Astrocyte of the hippocampus (primary cell): ENCODE data around the gene PTTG1.
A peak's percentile ranks its signal among the peaks of the same experiment; 100 is the strongest.

ENCODE experiments used
- DNase-seq: peaks from one replicate; pipeline ENCODE4 v3.0.0; 2011; ENCODE audit warnings: low read depth, low spot score

The PTTG1 gene

GRCh38 chr5:160453751-160454150, 32.1 kb downstream of the PTTG1 start:
- DNase-seq: no peak

GRCh38 chr5:160455600-160455999, 33.9 kb downstream of the PTTG1 start:
- no peak for DNase-seq

GRCh38 chr5:160456480-160457177, 35.0 kb downstream of the PTTG1 start:
- DNase-seq: no peak

GRCh38 chr5:160457252-160457651, 35.6 kb downstream of the PTTG1 start:
- DNase-seq: no peak

- DNase-seq: no peak
Observed at GRCh38 chr5:160458806-160459800, 37.4 kb downstream of the PTTG1 start.

- no peak for DNase-seq
Observed at GRCh38 chr5:160460377-160461049, 38.9 kb downstream of the PTTG1 start.

GRCh38 chr5:160461378-160461777, 39.7 kb downstream of the PTTG1 start:
- no peak for DNase-seq

GRCh38 chr5:160462167-160462566, 40.5 kb downstream of the PTTG1 start:
- no peak for DNase-seq

GRCh38 chr5:160463227-160463626, 41.6 kb downstream of the PTTG1 start:
- DNase-seq: no peak

- DNase-seq: peak; percentile 37
Observed at GRCh38 chr5:160463740-160464465, 42.2 kb downstream of the PTTG1 start.

GRCh38 chr5:160464466-160464797, 42.8 kb downstream of the PTTG1 start:
- no peak for DNase-seq

- DNase-seq: no peak
Observed at GRCh38 chr5:160466116-160466515, 44.5 kb downstream of the PTTG1 start.

- DNase-seq: no peak
Observed at GRCh38 chr5:160466889-160467554, 45.4 kb downstream of the PTTG1 start.

GRCh38 chr5:160467555-160468362, 46.1 kb downstream of the PTTG1 start:
- DNase-seq: peak; percentile 42

GRCh38 chr5:160468363-160468975, 46.8 kb downstream of the PTTG1 start:
- no peak for DNase-seq

GRCh38 chr5:160469156-160470144, 47.8 kb downstream of the PTTG1 start:
- DNase-seq: no peak

GRCh38 chr5:160470437-160471361, 49.0 kb downstream of the PTTG1 start:
- no peak for DNase-seq
